ENCODE results near the gene SH3BP4. TPM values are rescaled to one million over a fixed set of nuclear protein-coding genes. Genes with fewer than 3 reads are reported as not detected.

The SH3BP4 gene
- total RNA-seq, 1 experiment from 2014 or later = 93.8 TPM

GRCh38 chr2:235045973-235046343 is 94.1 kb downstream of the SH3BP4 start:
- Histone ChIP-seq H4K91ac (ENCODE audit: insufficient read length, low read depth, low read length) (no peak overlapping the region), H4K5ac (ENCODE audit: insufficient read length, low read depth, low read length) (no peak overlapping the region), H3K9me3 (ENCODE audit: control insufficient read depth, low read depth, low read length) (no peaks in the 10 kb centered on the region), H3K18ac (ENCODE audit: insufficient read length, low read depth, low read length) (no peak overlapping the region), H3K23me2 (ENCODE audit: insufficient read length, low read depth, low read length, poor library complexity, severe bottlenecking) (no peaks in the 10 kb centered on the region), H3K9ac (ENCODE audit: extremely low read depth, insufficient read length, low read length) (no peak overlapping the region), H2BK120ac (ENCODE audit: low read depth, low read length, poor library complexity, severe bottlenecking) (no peak overlapping the region), H4K8ac (replicated peaks; ENCODE audit: insufficient read length, low read depth, low read length) (no peak overlapping the region), H2AFZ (ENCODE audit: low read length) (no peak overlapping the region), H3K4me2 (ENCODE audit: insufficient read depth, insufficient read length, low read length) (no peak overlapping the region), H3K79me2 (ENCODE audit: insufficient read depth, low read length) (no peaks in the 10 kb centered on the region; the same call in 1 of the 2 replicates), H3K23ac (ENCODE audit: insufficient read length, low read depth, low read length) (no peak overlapping the region), H4K20me1 (ENCODE audit: control insufficient read depth, insufficient read depth, insufficient read length) (no peaks in the 10 kb centered on the region), H3K27me3 (ENCODE audit: insufficient read depth, low read length) (no peaks in the 10 kb centered on the region), H3T11ph (ENCODE audit: low read length) (no peak overlapping the region), H3K14ac (ENCODE audit: insufficient read depth, low read length) (no peak overlapping the region; the same call in 1 of the 2 replicates), H3K56ac (ENCODE audit: insufficient read length, low read depth, low read length) (no peak overlapping the region), H2BK5ac (ENCODE audit: insufficient read length, low read length) (no peak overlapping the region), H2AK5ac (ENCODE audit: insufficient read length, low read length) (no peak overlapping the region), H3K4ac (ENCODE audit: low read depth, low read length) (no peak overlapping the region), H2BK15ac (ENCODE audit: low read depth, low read length) (no peak overlapping the region), H3K79me1 (ENCODE audit: insufficient read depth, low read depth, low read length, poor library complexity, severe bottlenecking) (no peaks in the 10 kb centered on the region), H3K27ac (ENCODE audit: insufficient read length, low read depth, low read length) (no peak overlapping the region), H3K4me1 (ENCODE audit: insufficient read depth, low read length) (no peaks in the 10 kb centered on the region), H2BK12ac (ENCODE audit: insufficient read length, low read depth, low read length) (no peak overlapping the region), H2BK20ac (ENCODE audit: low read depth, low read length, poor library complexity, severe bottlenecking) (no peak overlapping the region)
- WGBS (ENCODE audit: extremely low coverage, insufficient read length, low lambda C conversion rate) = no CpG with 5 or more reads among the region's 9 CpGs
- no peaks in the 10 kb centered on the region for H3K9me3 Mint-ChIP-seq
- H3K36me3 Mint-ChIP-seq (ENCODE audit: insufficient read depth in 1 of 3, low read depth in 3 of 3) = peaks cover 40 to 79% (median 78%) of the 10 kb centered on the region in 3 experiments
- no peak for TF ChIP-seq CTCF (conservative IDR thresholded peaks at IDR 0.05)
- H3K4me3 Mint-ChIP-seq = no peak overlapping the region; a peak in 1 of 5 replicates
- no peaks in the 10 kb centered on the region for H3K27me3 Mint-ChIP-seq (ENCODE audit: low read depth)
- peaks cover 3 to 8% of the 10 kb centered on the region in 2 experiments for H3K4me1 Mint-ChIP-seq
- DNase-seq = no peak
- peak overlapping the region in 1 of 3 experiments; percentile 69; a peak in 2 of 7 replicates for H3K27ac Mint-ChIP-seq
